Renal cortical epithelial cell (primary cell): ENCODE measurements around the gene HMCN1. TPM values are rescaled to one million over a fixed set of nuclear protein-coding genes. Genes with fewer than 3 reads are reported as not detected.

Source experiments
- DNase-seq: peaks from one replicate; pipeline ENCODE4 v3.0.0-alpha.2; 2011; ENCODE audit warnings: low read depth
- total RNA-seq: library from RNA; depleted of rRNA; stranded (reverse); fragments of >200 nt; gene quantifications from 2 replicates; pipeline ENCODE4 v1.2.3, GENCODE V29; 2014

Gene HMCN1
- total RNA-seq, 1 donor from 2014 or later = 57.9 TPM

GRCh38 chr1:185804608-185805007, 70.4 kb downstream of the HMCN1 start:
- no peak for DNase-seq

GRCh38 chr1:185807275-185807674, 73.1 kb downstream of the HMCN1 start:
- no peak for DNase-seq

- DNase-seq = no peak
Observed at GRCh38 chr1:185808631-185809030, 74.4 kb downstream of the HMCN1 start.

- no peak for DNase-seq
Observed at GRCh38 chr1:185811073-185811709, 77.0 kb downstream of the HMCN1 start.

GRCh38 chr1:185812934-185813333, 78.7 kb downstream of the HMCN1 start:
- no peak for DNase-seq

GRCh38 chr1:185813401-185813979, 79.3 kb downstream of the HMCN1 start:
- DNase-seq = peak; percentile 63

GRCh38 chr1:185816460-185816859, 82.3 kb downstream of the HMCN1 start:
- DNase-seq = peak; percentile 47

GRCh38 chr1:185819798-185820197, 85.6 kb downstream of the HMCN1 start:
- DNase-seq = no peak

- no peak for DNase-seq
Observed at GRCh38 chr1:185821612-185822385, 87.6 kb downstream of the HMCN1 start.

GRCh38 chr1:185823467-185823866, 89.3 kb downstream of the HMCN1 start:
- peak; percentile 58 for DNase-seq

GRCh38 chr1:185824106-185824505, 89.9 kb downstream of the HMCN1 start:
- peak; percentile 73 for DNase-seq

- DNase-seq = peak; percentile 76
Observed at GRCh38 chr1:185825556-185825955, 91.4 kb downstream of the HMCN1 start.

- no peak for DNase-seq
Observed at GRCh38 chr1:185834371-185834905, 100.2 kb downstream of the HMCN1 start.

- DNase-seq = no peak
Observed at GRCh38 chr1:185835191-185835590, 101.0 kb downstream of the HMCN1 start.

GRCh38 chr1:185837711-185838110, 103.5 kb downstream of the HMCN1 start:
- DNase-seq = no peak

GRCh38 chr1:185838111-185838510, 103.9 kb downstream of the HMCN1 start:
- no peak for DNase-seq

GRCh38 chr1:185840880-185841279, 106.7 kb downstream of the HMCN1 start:
- DNase-seq = no peak

- DNase-seq = no peak
Observed at GRCh38 chr1:185843297-185843869, 109.2 kb downstream of the HMCN1 start.

GRCh38 chr1:185843986-185844385, 109.8 kb downstream of the HMCN1 start:
- no peak for DNase-seq

- peak; percentile 91 for DNase-seq
Observed at GRCh38 chr1:185846672-185847444, 112.7 kb downstream of the HMCN1 start.

GRCh38 chr1:185849014-185849413, 114.8 kb downstream of the HMCN1 start:
- DNase-seq = no peak

- DNase-seq = peak; percentile 16
Observed at GRCh38 chr1:185850366-185850765, 116.2 kb downstream of the HMCN1 start.
